ENCODE results near the gene TMEM234.
"Not testable (repeated sequence)": the region's sequence is repeated elsewhere in the genome, so short reads cannot be mapped to it uniquely, and the experiment has no call there.

TMEM234 gene

DNA sequence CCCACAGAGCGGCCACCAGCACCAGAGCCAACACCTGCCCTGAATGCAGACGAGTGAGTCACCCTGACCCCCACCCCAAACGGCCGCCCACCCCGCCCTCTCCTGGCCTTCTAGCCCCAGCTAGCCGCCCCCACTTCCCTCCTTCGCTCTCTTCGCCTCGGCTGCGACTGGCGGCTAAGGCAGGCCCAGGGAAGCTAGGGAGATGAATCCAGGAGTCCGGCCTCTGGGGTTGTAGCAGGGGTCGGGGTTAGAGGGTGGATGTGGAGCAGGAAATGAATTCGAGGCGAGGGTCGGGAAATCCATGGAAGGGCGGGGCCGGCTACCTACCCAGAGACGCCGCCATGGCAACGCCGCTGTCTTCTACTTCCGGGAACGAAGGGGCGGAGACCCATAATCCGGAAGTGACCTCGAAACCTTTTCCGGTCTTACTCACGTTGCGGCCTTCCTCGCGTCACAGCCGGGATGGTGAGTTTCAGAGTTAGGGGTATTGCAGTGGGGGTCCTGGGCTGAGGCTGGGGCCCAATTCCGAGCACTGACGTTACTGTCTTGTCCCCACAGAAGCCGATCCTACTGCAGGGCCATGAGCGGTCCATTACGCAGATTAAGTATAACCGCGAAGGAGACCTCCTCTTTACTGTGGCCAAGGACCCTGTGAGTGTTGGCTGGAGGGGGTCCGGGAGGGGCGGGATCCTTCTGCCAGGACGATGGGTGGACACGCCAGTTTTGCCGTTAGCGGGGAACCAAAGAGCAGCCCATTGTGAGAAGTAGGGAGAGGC lies at the start of gene TMEM234, which contains the start of gene EIF3I:
TMEM234 (minus strand) TSS at position 374 of the 776 bp plus-strand sequence; CDS start at position 343, 31 bp downstream.
EIF3I (plus strand) TSS at position 428 of the 776 bp plus-strand sequence; CDS start at position 463, 35 bp downstream.
- DNase-seq: peak; percentile 94

- DNase-seq: no peak
Observed at GRCh38 chr1:32269744-32270143, 47.6 kb upstream of the TMEM234 start.

GRCh38 chr1:32266921-32267591 lies 44.9 kb upstream of the TMEM234 start:
- DNase-seq: peak; percentile 44

DNA sequence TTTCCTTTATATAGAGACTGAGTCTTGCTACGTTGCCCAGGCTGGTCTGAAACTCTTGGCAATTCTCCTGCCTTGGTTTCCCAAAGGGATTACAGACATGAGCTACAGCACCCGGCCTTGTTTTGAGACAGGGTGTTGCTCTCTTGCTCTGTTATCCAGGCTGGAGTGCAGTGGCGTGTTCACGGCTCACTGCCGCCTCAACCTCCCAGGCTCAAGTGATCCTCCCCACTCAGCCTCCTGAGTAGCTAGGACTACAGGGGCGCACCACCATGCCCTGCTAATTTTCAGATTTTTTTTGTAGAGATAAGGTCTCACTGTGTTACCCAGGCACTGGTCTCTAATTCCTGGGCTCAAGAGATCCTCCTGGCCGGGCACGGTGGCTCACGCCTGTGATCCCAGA lies 43.7 kb upstream of the TMEM234 start:
- no peak for DNase-seq

GRCh38 chr1:32263744-32264143 lies 41.6 kb upstream of the TMEM234 start:
- DNase-seq: peak; percentile 39

DNA sequence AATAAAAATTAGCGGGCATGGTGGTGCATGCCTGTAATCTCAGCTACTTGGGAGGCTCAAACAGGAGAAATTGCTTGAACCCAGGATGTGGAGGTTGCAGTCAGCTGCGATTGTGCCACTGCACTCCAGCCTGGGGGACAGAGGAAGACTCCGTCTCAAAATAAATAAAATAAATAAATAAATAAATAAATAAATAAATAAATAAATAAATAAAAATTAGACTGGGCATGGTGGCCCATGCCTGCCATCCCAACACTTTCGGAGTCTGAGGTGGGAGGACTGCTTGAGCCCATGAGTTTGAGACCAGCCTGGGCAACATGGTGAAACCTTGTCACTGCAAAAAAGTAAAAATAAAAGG lies 41.1 kb upstream of the TMEM234 start:
- not testable (repeated sequence) for DNase-seq

DNA sequence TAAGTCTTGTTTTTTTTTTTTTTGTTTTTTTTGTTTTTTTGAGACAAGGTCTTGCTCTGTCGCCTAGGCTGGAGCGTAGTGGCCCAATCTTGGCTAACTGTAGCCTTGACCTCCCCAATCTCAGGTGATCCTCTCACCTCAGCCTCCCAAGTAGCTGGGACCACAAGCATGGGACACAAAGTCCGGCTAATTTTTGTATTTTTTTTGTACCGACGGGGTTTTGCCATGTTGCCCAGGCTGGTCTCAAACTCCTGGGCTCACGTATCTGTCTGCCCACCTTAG lies 35.0 kb upstream of the TMEM234 start:
- no peak for DNase-seq

- DNase-seq: peak; percentile 33
Observed at GRCh38 chr1:32256473-32257226, 34.5 kb upstream of the TMEM234 start.

DNA sequence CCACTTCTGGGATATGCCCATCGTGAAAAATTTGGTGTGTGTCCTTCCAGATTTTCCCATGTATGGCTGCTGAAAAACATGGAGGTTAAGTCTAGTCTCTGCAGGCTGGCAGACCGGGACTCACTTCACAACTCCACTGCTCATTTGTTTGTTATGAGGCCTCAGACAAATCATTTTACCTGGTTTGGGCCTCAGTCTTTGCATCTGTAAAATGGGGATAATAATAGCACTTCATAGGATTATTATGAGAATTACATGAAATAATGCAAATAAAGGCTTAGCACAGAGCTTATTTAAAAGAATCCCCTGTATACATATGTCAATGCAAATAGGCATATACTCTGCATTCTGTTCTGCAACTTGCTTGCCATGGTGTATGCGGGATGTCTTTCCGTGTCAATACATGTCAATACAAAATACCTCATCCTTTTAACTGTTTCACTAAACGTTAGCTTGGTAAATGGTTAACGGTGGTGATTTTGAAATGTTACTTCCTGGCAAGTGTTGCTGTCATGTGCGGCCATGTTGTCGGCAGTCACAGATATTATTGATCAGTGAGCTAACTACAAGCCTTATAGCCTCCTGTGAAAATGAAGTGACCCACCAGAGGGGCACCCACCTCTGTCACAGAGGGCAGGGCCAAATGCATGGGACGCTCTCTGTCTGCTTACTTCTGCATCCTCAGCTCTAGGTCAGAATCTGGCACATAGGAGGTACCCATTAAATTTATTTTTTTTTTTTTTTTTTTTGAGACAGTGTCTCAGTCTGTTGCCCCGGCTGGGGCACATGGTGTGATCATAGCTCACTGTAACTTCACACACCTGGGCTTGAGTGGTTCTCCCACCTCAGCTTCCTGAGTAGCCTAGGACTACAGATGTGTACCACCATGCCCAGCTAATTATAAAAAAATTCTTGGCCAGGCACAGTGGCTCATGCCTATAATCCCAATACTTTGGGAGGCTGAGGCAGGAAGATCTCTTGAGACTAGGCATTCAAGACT lies 33.2 kb upstream of the TMEM234 start:
- DNase-seq: peak; percentile 46

GRCh38 chr1:32250893-32251716 lies 29.0 kb upstream of the TMEM234 start, which contains the start of gene LCK:
Gene LCK, plus strand, starts transcription at chr1:32251265. Its CDS starts 23,065 bp downstream, at chr1:32274330.
- DNase-seq: peak; percentile 64

- peak; percentile 89 for DNase-seq
Observed at GRCh38 chr1:32249831-32250525, 27.8 kb upstream of the TMEM234 start.

- peak; percentile 81 for DNase-seq
Observed at GRCh38 chr1:32247983-32248889, 26.1 kb upstream of the TMEM234 start.

- no peak for DNase-seq
Observed at GRCh38 chr1:32247452-32247851, 25.3 kb upstream of the TMEM234 start.

- DNase-seq: no peak
Observed at GRCh38 chr1:32246888-32247273, 24.7 kb upstream of the TMEM234 start, which contains the start of gene FAM167B. Gene FAM167B, plus strand, starts transcription at chr1:32247222. Its CDS starts 200 bp downstream, at chr1:32247422.

- no peak for DNase-seq
Observed at GRCh38 chr1:32242341-32242851, 20.2 kb upstream of the TMEM234 start.

- peak; percentile 42 for DNase-seq
Observed at GRCh38 chr1:32241001-32241763, 19.0 kb upstream of the TMEM234 start.

DNA sequence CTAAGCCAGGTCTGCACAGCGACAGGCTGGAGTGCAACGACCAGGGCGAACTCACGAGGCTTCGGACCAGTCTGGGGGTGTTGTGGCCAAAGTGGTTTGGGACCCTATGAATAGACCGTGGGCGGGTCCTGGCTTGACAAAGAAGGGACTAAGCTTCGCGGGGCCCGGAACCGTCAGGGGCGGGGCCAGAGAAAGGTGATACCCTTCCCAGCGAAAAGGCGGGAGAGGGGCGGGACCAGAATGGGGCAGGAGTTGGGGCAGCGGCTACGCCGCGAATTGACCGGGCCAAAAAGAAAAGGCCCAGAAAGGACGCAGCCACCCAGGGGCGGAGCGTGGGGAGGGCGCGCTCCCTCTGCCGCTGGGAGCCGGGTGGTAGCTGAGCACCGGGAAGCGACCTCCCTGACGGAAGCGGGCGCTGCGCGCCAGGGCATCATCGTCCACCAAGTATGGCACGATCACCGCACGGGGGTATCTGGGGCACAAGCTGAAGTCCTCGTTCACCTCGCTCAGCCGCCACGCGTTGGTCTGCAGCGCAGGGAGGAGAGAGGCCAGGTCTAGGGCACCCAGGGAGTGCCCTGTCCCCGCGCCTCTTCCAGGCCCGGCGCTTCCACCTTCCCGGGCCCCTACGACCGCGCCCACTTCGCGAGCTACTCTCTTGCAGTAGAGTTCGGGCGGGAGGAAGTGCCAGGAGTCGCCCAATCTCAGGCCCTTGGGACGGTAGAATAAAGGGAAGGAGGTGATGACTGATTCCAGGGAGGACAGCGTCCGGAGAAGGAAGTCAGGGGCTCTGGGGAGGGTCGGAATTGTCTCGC lies 18.2 kb upstream of the TMEM234 start:
- DNase-seq: peak; percentile 69

- DNase-seq: no peak
Observed at GRCh38 chr1:32239790-32240139, 17.6 kb upstream of the TMEM234 start.

All from CD4-positive, alpha-beta T cell treated with Interleukin-10 for 1 hour (primary cell).